VCaP (cell line): ENCODE measurements around the gene GMDS.

Experiments
- H3K27ac ChIP-seq: fragments of 450-650 bp; 2 replicates; pipeline ENCODE4 v1.5.1; 2017
- CTCF ChIP-seq: fragments of 450-650 bp; conservative IDR thresholded peaks from 2 replicates; pipeline ENCODE4 v1.5.1; 2017; ENCODE audit warnings: mild to moderate bottlenecking, moderate library complexity

The GMDS gene

GRCh38 chr6:1688396-1688795 is 557.0 kb downstream of the GMDS start:
- H3K27ac ChIP-seq, result no peak overlapping the region
- no peak for TF ChIP-seq CTCF

- H3K27ac ChIP-seq, result no peak overlapping the region
- TF ChIP-seq CTCF, result no peak
Measured at GRCh38 chr6:1687402-1687801, 558.0 kb downstream of the GMDS start.

GRCh38 chr6:1686117-1687098 is 559.0 kb downstream of the GMDS start:
- no peak overlapping the region for H3K27ac ChIP-seq
- no peak; the same call in 1 of the 2 replicates for TF ChIP-seq CTCF

GRCh38 chr6:1679688-1680068 is 565.7 kb downstream of the GMDS start:
- peak overlapping the region; percentile 69 for H3K27ac ChIP-seq
- no peak for TF ChIP-seq CTCF

GRCh38 chr6:1679031-1679687 is 566.2 kb downstream of the GMDS start:
- H3K27ac ChIP-seq, result peak overlapping the region; percentile 69
- TF ChIP-seq CTCF, result no peak

GRCh38 chr6:1678201-1678600 is 567.2 kb downstream of the GMDS start:
- peak overlapping the region; percentile 69 for H3K27ac ChIP-seq
- TF ChIP-seq CTCF, result no peak

GRCh38 chr6:1672379-1672778 is 573.0 kb downstream of the GMDS start:
- no peak for TF ChIP-seq CTCF
- no peak overlapping the region for H3K27ac ChIP-seq
